Upper lobe of left lung (tissue), 4 donors: ENCODE data around the gene NTSR1.

Experiments
- CTCF ChIP-seq, 6 experiments: fragments of 450-650 bp in 4 of 6; fragments of 200-600 bp in 2 of 6; sonication (generic) in 2 of 6; IDR thresholded peaks; one replicate each; pipeline ENCODE4 v1.5.1; 2016 to 2019; ENCODE audit warnings: antibody characterized with exemption in 6 of 6
- EP300 ChIP-seq, 4 donors: sonication (generic); formaldehyde crosslinking; IDR thresholded peaks; one replicate each; pipeline ENCODE4 v1.5.1; 2017; ENCODE audit warnings: antibody characterized with exemption in 4 of 4, control low read depth in 2 of 4

GRCh38 chr20:62776692-62777527 lies 68.3 kb downstream of the NTSR1 start:
- TF ChIP-seq EP300 (IDR thresholded peaks at IDR 0.05) (no peak), CTCF (IDR thresholded peaks at IDR 0.05) (no peak)
